NCI-H2196 (cell line): ENCODE measurements around the gene DDA1.
"Not testable (repeated sequence)": the region's sequence is repeated elsewhere in the genome, so short reads cannot be mapped to it uniquely, and the experiment has no call there.

ENCODE experiments used
- DNase-seq: peaks from one replicate; lab custom pipeline; 2025; ENCODE audit not compliant: unreplicated experiment; lab: John Stamatoyannopoulos, UW

DDA1 gene

DNA sequence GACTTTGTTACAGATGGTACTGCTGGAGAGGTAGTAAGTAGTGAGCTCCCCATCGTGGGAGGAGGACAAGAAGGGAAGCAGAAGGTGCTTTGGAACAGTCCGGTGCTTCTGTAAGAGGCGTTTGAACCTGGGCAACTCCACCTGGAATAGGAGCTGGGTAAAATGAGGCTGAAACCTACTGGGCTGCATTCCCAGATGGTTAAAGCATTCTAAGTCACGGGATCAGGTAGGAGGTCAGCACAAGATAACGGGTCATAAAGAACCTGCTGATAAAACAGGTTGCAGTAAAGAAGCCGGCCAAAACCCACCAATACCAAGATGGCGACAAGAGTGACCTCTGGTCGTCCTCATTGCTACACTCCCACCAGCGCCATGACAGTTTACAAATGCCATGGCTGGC is 22.6 kb upstream of the DDA1 start:
- no peak for DNase-seq

DNA sequence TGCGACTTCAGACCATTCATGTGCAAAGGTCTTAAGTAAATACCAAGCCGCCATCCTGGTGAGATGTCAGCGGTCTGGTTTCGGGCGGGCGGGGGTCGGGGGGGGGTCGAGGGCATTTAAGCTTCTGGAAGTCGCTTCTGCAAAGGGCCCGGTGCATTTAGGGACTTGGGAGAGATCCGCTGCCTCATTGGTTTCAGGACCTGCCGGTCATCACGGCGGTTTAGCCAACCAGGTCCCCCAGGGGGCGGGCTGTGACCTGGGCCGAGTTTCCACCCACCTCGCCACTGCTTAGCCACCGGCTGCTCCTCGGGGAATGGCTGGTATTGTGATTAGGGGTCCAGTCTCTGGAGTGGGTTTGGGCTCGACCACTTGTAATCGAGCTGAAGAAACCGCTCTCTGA is 19.9 kb upstream of the DDA1 start:
- no peak for DNase-seq

DNA sequence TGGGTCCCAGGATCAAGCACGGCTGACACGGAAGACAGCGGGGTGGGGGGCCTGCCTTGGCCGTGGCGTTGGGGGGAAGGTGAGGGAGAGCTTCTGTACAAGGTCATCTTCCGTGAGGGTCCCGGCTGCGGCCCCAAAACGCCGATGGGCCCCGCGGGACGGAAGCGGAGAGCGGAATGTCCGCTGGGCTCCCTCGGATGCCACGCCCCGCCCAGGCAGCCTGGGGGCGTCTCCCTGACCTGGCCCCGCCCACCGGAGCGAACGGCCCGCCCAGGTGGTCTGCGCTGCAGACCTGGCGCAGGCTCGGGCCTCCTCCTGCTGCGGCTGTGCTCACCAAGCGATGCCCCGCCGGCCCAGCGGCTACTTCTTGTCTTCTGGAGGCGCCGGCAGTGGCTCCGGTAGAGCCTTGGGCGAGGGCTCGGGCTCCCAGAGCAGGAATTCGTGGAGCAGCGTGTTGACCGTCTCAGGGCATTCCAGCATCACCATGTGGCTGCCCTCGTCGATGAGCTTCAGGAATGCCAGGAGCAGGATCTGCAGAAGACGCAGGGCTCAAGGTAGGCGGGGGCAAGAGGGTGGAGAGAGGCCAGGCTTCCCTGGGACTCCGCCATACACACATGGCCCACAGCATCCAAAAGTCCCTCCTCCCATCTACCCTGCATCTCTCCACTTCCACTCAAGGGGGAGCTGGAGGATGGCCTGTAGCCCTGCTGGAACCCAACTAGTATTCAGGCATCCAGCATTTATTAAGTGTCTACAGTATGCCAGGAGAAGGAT is 16.9 kb upstream of the DDA1 start:
- peak; percentile 28 for DNase-seq

DNA sequence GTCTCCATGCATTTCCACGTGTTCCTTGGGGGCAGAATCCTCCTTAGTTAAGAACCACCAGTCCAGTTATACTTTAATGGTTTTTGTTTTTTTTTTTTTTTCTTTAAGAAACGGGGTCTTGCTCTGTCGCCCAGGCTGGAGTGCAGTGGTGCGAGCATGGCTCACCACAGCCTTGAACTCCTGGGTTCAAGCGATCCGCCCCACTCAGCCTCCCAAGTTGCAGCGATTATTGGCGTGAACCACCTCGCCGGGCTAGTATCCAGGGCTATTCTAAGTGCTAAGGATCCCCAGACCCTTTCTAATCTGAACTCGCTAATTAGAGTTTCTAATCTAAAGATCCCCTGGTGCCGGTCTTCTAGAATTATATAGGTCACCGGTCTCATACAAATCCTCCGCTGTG is 15.8 kb upstream of the DDA1 start:
- no peak for DNase-seq

DNA sequence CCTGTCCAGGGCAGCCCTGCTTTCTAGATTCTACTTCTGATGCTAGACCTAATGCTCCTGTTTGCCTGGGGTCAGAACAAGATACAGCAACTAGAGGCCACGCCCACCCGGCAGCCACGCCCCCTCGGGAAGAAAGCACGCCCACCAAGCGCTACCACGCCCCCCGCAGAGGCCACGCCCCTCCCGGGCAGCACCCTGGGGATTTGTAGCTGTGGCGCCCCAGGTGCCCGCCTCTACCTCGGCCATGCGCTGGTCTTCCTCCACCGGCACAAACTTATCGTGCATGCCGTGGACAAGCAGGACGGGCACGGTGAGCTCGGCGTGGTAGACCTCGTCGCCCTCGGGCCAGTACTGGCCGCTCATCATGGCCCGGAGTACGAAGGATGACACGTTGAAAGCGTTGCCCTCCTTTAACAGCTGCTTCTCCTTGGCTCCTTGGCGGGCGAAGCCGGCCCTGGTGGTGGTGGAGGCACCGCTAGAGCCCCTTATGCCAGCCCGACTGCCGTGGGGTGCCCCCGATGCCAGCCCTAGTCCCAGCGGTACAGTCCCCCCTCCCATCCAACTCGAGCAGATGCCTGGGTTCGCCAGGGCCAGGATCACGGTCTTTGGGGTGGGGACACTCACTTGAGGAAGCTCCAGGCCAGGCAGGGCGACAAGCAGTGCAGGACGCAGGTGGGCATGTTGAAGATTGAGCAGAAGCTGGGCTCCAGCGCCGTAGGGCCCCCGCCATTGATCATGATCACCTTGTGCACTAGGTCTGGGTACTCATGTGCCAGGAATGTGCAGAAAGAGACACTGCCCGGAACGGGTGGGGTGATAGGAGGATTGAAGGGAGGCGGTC is 15.1 kb upstream of the DDA1 start:
- peak; percentile 18 for DNase-seq

DNA sequence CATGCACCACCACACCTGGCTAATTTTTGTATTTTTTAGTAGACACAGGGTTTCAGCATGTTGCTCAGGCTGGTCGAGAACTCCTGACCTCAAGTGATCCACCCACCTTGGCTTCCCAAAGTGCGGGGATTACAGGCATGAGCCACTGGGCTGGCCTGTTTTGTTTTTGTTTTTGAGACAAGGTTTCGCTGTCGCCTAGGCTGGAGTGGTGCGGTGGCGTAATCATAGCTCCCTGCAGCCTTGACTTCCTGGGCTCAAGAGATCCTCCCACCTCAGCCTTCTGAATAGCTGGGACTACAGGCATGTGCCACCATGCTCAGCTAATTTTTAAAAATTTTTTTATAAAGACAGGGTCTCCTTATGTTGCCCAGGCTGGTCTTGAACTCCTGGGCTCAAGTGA is 13.8 kb upstream of the DDA1 start:
- DNase-seq, result not testable (repeated sequence)

DNA sequence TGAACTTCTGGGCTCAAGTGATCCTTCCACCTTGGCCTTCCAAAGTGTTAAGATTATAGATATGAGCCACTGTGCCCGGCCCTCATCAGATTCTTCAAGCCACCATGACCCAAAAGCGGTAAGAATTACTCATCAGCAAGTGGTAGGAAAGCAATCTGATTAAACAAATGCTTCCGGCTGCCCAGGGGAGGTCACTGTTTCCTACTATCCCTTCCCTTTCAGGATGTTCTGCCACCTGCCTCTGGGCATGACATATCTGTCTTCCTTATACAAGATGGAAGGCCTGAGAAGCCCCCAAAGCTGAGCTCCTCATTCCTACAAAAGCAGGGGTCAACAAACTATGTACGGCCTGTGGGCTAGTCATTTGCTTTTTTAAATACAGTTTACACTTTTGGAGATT is 13.1 kb upstream of the DDA1 start:
- peak; percentile 53 for DNase-seq

DNA sequence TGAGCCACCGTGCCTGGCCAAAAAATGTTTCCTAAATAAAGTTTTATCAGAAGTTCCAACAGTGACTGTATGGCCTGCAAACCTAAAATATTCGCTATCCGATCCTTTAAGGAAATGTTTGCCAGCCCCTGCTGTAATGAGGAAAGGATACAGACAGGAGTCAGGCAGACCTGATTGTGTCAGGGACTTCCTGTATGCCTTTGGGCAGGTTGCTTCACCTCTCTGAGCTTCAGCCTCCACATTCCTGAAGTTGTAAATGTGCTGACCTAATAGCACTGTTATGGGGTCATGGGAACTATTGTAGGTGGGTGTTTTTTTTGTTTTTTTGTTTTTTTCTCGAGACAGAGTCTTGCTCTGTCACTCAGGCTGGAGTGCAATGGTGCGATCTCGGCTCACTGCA is 12.4 kb upstream of the DDA1 start:
- no peak for DNase-seq

DNA sequence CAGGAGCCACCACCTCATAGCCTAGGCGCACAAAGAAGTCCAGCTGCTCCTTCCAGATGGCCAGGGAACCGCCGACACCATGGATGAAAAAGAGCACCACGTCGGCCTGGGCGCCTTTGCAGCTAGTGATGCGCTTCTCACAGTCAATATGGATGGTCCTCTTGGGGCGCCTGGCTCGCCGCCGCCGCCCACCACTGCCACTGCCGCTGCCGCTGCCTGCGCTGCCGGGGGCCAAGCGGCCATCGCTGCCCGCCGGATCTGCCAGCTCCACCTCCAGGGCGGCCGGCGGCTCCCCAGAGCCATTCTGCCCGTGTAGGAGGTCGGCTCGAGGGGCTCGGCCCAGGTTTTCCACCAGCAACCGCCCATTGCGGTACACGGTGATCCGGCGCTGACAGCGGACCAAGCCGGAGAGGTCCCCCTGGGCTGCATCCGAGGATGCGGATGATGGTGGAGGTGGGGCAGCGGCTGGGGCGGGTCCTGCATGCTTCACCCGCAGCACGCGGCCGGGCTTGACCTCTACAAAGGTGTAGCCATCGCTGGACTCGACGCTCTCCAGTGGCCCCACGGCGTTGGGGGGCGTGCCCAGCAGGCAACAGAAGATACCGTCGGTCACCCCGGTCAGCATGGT is 8.3 kb upstream of the DDA1 start:
- DNase-seq, result no peak

DNA sequence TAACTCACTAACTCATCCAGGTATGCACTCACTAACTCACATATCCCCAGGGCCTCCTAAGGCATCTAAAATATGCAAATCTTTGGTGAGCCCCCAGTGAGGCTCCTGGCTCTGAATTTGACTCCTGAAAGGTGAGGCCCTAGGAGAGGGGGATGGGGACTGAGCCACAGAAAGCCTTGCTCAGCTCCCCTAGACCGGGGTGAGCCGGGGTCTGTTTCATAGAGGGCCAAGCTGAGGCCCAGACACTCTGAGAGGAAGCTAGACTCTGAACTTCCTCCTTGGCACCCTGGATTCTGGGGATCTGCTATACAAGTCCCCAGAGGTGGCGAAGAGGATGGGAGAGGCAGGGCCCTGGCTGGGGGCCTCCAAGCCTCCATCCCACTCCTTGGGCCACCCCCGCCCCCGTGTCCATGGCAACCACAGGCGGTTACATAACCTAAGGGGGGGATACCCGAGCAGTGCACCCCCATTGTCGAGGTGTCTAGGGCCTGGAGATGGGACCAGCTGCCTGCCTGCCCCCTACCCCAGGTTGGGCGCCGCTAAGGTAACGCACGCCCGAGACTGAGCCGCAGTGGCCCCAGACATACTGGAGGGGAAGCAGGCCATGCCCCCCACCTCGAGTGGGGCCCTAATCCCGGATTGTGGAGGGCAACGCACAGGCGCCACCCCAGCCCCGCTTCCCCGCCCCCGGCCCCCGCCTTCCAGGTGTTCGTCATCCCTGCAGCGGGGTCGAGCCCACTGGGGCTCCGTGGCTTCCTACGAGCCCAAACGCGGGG is 6.8 kb upstream of the DDA1 start:
- no peak for DNase-seq

DNA sequence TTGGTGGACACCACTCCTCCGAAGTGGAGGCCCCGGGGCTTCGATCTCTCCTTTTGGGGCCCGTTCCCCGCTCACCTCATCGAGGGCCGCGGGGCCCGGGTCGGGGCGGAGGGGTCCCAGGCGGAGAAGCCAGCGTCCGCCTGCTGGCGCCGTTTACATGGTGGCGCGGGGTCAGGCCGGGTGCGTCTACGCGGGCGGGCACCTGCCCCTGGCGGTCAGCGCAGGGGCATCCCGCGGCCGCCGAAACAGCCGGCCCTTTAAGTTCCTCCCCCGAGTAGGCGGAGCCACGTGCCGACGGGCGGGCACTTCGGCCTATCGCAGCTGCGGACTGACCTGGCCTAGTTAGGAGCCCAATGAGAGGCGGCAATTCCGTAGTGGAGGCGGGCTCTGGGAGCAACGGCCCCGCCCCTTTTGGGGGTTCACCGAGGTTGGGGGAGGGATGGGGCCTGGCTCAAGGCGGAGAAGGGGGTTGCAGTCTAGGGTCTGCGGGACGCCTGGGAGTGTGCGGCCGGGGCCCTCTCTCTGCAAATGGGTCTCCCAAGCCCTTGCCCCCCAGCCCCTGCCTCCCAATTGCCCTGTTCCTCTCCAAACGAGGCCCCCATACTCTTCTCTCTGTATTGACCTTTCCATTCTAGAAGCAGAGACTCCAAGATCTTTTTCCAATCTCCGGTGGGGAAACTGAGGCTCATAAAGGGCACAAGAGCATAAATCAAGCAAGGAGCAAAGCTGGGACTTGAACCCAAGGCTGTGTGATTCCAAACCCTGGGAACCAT is 6.0 kb upstream of the DDA1 start, which contains the start of gene ABHD8:
Gene ABHD8 (minus strand): TSS at position 259 of the 773 bp plus-strand sequence. CDS start 1,809 bp downstream, outside the sequence.
- DNase-seq, result peak; percentile 98

DNA sequence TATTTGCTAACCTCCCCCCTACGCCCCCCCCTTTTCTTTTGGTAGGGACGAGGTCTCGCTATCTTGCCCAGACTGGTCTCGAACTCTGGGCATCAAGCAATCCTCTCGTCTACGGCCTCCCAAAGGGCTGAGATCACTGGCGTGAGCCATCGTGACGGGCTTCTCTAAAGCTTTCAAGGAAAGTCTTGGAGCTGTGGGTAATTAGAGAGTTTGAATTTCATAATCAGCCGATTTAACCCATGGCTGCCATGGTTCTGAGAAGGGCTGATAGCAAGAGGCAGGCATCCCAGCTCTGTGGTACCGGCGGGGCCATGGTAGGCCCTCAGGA is 5.5 kb upstream of the DDA1 start:
- DNase-seq, result peak; percentile 26

DNA sequence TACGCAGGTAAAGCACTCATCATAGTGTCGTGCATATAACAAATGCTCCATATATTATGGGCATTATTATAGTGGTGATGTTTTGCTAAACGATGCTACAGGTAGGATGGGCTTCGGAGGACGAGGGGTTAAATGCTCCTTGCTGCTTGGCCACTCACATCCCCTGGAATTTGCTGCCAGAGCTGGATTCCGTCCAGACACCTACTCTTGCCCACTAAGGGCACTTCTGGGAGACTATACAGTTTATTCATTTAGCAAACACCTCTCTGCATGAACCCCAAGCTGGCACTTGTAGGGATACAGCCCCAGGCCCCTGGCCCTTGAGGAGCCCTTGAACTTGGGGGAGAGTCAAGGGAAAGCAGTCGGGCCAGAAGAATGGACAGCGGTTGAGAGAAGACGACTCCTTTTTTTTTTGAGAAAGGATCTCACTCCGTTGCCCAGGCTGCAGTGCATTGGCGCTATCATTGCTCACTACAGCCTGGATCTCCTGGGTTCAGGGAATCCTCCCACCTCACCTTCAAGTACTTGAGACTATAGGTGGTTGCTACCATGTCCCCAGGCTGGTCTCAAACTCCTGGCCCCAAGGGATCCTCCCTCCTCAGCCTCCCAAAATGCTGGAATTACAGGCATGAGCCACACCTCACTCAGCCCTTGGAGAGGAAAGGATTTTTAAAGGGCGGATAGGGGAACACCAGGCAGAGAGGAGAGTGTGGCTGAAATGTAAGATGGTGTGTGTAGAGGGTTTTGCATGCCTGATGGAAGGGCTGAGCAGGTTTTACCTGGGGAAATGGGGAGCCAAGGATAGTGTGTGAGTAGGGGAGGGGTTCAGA is 4.8 kb upstream of the DDA1 start:
- no peak for DNase-seq

DNA sequence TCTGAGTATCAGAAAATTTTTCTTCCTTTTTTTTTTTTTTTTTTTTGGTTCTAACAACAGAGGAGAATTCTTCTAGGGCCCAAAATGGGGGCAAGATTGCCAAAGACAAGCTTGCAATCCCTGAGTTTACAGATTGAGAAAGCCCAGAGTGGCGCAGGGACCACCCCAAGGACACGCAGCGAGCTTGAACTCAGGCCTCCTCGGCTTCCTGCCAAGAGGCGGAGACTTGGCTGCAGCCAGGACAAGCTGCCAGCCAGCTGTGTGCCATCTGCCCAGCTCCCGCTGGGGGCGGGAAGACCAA is 4.2 kb upstream of the DDA1 start:
- no peak for DNase-seq

DNA sequence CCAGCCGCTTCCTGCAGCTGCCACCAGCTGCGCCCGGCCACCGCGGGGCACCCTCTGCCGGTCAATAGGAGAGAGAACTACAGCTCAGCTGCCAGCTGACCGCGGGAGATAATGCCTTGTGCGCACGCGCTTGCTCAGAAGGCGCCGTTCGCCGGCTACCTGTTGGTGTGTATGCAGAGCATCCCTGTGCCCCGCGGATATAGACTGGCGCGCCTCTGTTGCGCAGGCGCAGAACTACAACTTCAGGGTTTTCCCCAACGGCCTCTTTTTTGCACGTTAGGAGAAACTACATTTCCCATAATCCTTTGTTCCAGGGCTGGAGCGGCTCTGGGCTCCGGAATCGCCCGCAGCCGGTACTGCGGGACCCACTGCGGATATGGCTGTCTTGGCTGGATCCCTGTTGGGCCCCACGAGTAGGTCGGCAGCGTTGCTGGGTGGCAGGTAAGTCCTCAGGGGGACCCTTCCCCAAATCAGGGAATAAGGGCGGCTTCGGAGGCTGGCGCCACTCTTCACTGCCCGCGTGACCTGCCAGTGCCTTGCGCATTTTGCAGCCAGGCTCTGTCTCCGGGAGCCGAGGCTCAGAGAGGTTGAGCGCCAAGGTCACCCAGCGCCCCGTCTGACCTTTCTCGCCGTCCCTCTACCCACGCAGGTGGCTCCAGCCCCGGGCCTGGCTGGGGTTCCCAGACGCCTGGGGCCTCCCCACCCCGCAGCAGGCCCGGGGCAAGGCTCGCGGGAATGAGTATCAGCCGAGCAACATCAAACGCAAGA is 3.7 kb upstream of the DDA1 start, which contains the start of gene MRPL34:
Gene MRPL34 (plus strand): TSS at position 356 of the 768 bp plus-strand sequence. CDS start 21 bp downstream, at position 377.
- DNase-seq, result peak; percentile 99

DNA sequence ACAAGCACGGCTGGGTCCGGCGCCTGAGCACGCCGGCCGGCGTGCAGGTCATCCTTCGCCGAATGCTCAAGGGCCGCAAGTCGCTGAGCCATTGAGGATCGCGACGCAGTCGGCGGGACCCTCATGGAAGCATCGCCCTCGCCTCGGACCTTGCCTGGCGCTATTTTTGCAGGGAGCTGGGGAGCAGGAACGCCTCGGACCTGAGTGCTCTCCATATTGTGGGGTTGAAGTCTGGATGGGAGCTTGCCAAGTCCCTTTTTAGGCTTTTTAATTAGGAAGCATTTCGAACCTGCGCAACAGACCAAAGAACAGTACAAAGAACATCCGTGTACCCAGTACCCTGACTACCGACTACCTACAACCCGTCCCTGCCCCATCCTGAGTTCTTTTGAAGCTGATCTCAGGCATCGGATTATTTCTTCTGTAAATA is 3.1 kb upstream of the DDA1 start:
- DNase-seq, result no peak

DNA sequence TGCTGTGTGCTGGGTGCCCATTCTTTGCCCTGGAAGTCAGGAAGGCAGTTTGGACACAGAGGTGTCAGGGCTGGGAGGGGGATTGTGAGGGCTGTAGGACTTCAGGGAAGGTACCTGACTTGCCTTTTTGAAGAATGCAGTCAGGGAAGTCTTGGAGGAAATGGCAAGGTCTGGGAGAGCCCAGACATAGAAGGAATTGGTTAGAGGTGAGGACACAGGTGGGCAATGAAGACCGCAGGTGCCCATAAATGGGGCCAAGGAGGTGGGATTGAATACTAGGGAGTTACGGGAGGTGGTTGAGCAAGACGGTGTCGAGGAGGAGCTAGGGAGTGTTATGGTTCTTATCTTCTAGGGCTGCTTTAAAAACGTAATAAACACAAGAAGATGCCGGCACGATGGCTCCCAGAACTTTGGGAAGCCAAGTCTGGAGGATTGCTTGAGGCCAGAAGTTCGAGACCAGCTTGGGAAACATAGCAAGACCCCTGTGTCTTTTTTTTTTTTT is 1.4 kb upstream of the DDA1 start:
- DNase-seq, result no peak

DNA sequence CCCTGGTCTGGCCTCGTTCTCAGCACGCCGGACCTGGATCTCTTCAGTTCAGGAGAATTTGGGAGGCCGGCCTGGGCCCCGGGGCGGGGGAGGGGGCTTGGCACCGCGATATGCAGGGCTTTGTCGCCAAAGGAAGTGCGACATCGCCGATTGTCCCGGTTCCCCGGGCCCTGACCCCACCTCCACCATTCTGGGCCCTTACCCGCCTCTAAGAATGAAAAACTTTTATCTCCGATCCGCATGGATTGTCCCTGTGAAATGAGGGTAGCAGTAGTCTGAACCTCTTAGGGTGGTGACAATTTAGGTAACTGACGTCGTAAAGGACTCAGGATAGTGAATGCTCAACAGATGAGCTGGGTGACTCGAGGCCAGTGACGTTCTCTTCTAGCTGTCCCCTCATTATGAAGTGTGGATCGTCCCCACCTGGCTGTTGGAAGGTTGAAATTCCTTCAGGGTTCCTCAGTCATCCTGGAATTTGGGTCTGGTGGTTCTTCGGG is 650 bp downstream of the DDA1 start:
- DNase-seq, result no peak
